OCI-LY3 (cell line): ENCODE measurements around the gene LDHAL6A.

Source experiments
- CTCF ChIP-seq: fragments of 200-600, 300-600 bp; sonication (generic); IDR thresholded peaks from 2 replicates; pipeline ENCODE4 v1.5.1; 2014; ENCODE audit warnings: antibody characterized with exemption, low read length, low read depth
- EZH2phosphoT487 ChIP-seq: fragments of 200-600 bp; shearing (Covaris generic); IDR thresholded peaks from 2 replicates; pipeline ENCODE4 v1.6.1; 2018; ENCODE audit warnings: antibody characterized with exemption, mixed run types, low read depth

GRCh38 chr11:18468059-18468458 lies 12.4 kb downstream of the LDHAL6A start:
- TF ChIP-seq EZH2phosphoT487 (no peak), CTCF (no peak)
